ENCODE data around the gene ANKRD24.
A peak's percentile ranks its signal among the peaks of the same experiment; 100 is the strongest.
"Not testable (repeated sequence)": the region's sequence is repeated elsewhere in the genome, so short reads cannot be mapped to it uniquely, and the experiment has no call there.

Gene ANKRD24

GRCh38 chr19:4229179-4229931, 46.9 kb downstream of the ANKRD24 start, which contains the start of gene EBI3 (continued):
- TF ChIP-seq ZNF133 (tag by site-specific recombination; IDR thresholded peaks at IDR 0.05), result no peak
- no peak for TF ChIP-seq CTCF (tag by site-specific recombination; IDR thresholded peaks at IDR 0.05)
- no peak for TF ChIP-seq ZSCAN4 (tag by site-specific recombination; IDR thresholded peaks at IDR 0.05)
- TF ChIP-seq TSHZ1 (tag by site-specific recombination; IDR thresholded peaks at IDR 0.05; ENCODE audit: borderline replicate concordance), result no peak
- TF ChIP-seq ZNF248 (tag by site-specific recombination; IDR thresholded peaks at IDR 0.05), result no peak
- TF ChIP-seq ZNF112 (tag by site-specific recombination; IDR thresholded peaks at IDR 0.05), result no peak
- TF ChIP-seq ZNF184 (tag by site-specific recombination; IDR thresholded peaks at IDR 0.05), result no peak
- no peak for TF ChIP-seq BCL11B (tag by site-specific recombination; IDR thresholded peaks at IDR 0.05; ENCODE audit: low read depth)
- peak; percentile 96 for TF ChIP-seq ZIC2 (tag by site-specific recombination; IDR thresholded peaks at IDR 0.05)
- no peak for TF ChIP-seq KLF16 (tag by site-specific recombination; IDR thresholded peaks at IDR 0.05)
- no peak for TF ChIP-seq ZNF2 (tag by site-specific recombination; IDR thresholded peaks at IDR 0.05)
- TF ChIP-seq ZBTB48 (tag by site-specific recombination; IDR thresholded peaks at IDR 0.05), result peak; percentile 45; the same call in 1 of the 2 replicates
- TF ChIP-seq KLF10 (tag by site-specific recombination; IDR thresholded peaks at IDR 0.05), result no peak
- 0 out of 2 replicates have a peak, but pooled peaks have one; percentile 27 for TF ChIP-seq SP7 (tag by site-specific recombination; IDR thresholded peaks at IDR 0.05)
- TF ChIP-seq ZNF423 (tag by site-specific recombination; IDR thresholded peaks at IDR 0.05), result no peak
- TF ChIP-seq ZNF521 (tag by site-specific recombination; IDR thresholded peaks at IDR 0.05), result no peak
- no peak for TF ChIP-seq ZNF654 (tag by site-specific recombination; IDR thresholded peaks at IDR 0.05; ENCODE audit: low read depth)
- no peak for TF ChIP-seq ZNF169 (tag by site-specific recombination; IDR thresholded peaks at IDR 0.05)
- no peak for TF ChIP-seq ZNF837 (tag by site-specific recombination; IDR thresholded peaks at IDR 0.05)

GRCh38 chr19:4230237-4230636, 47.7 kb downstream of the ANKRD24 start:
- ChIA-PET CTCF (interaction anchor here (0.7 kb wide), 1 partner anchor 14 kb away, joined by 3 read pairs; no protein-coding TSS in a partner anchor), POLR2A (interaction anchor here (0.8 kb wide), 1 partner anchor 245 kb away, joined by 3 read pairs; the partner anchor contains the start of gene EEF2)
- H3K4me3 ChIP-seq (ENCODE audit: low read depth, low read length), result not testable (repeated sequence)

More at GRCh38 chr19:4230237-4230636, 47.7 kb downstream of the ANKRD24 start:
- not testable (repeated sequence) for H3K36me3 ChIP-seq (ENCODE audit: control insufficient read depth in 2 of 2, insufficient read depth in 1 of 2, low read length in 2 of 2); H3K9me3 ChIP-seq (ENCODE audit: control insufficient read depth, insufficient read depth, low read depth, low read length); H3K27ac ChIP-seq (ENCODE audit: extremely low read depth, low read depth, low read length); H3K4me1 ChIP-seq (ENCODE audit: control insufficient read depth, insufficient read depth, low read length)
